SK-N-MC (cell line): ENCODE results near the gene LHX2.

Experiments
- EZH2 ChIP-seq: fragments of 200-600 bp; sonication (generic); IDR thresholded peaks from one replicate; pipeline ENCODE4 v1.6.1; 2017; ENCODE audit warnings: antibody characterized with exemption
- FOXP2 ChIP-seq: optimal IDR thresholded peaks from 2 replicates; pipeline ENCODE3; 2011; ENCODE audit warnings: mild to moderate bottlenecking, moderate library complexity; ENCODE audit not compliant: insufficient read depth; ENCODE audit errors: extremely low read length, control extremely low read depth
- POLR2AphosphoS5 ChIP-seq: IDR thresholded peaks from 2 replicates; pipeline ENCODE4 v1.6.1; 2012; ENCODE audit warnings: mild to moderate bottlenecking, low read depth, low read length, borderline replicate concordance

DNA sequence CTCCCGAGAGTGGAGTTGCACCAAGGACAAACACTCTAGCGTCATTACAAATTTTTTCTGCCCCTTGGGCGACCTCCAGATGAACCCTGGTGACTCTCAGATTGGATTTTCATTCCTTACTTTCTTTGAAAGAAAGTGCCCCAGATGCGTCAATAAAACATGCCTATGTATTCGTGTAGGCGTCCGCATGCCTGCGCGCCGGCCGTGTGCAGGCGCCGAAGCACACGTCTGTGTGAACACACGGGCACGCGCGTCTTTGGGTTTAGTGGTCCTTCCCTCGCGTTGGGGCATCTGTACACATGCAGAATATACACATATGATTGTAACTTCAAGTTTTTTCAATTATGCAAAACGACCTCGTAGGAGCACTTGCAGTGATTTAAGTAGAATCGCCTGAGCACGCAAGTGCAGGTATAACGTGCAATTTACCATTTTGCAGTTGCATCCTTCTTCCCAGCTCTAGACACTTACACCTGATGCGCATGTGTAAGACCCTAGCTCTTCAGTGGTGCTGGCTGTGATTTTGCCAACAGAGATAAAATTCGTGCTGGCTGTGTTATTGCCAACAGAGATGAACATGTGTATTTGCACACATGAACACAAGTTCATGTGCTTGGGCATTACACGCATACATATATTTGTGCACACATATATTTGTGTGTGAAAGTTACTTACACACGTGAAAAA lies 1.9 kb upstream of the LHX2 start:
- TF ChIP-seq POLR2AphosphoS5 (no peak), EZH2 (no peak), FOXP2 (no peak)
